Globus pallidus (tissue), 1 donor: Measurements from ENCODE around the gene RC3H2.

Experiments used
- DNase-seq: peaks from one replicate; pipeline ENCODE4 v3.0.0-alpha.2; 2015; ENCODE audit warnings: low spot score

Gene RC3H2

GRCh38 chr9:122800066-122801060 is 104.8 kb downstream of the RC3H2 start, which contains the start of gene OR1K1:
Gene OR1K1, plus strand, starts transcription at chr9:122800123. Its CDS starts 0 bp downstream, at chr9:122800123.
- DNase-seq = no peak

GRCh38 chr9:122797316-122798063 is 107.7 kb downstream of the RC3H2 start:
- no peak for DNase-seq
